H1 (cell line): ENCODE results near the gene TMEM39B. TPM values are rescaled to one million over a fixed set of nuclear protein-coding genes. Genes with fewer than 3 reads are reported as not detected.

Source experiments
- ATF3 ChIP-seq: IDR thresholded peaks from 2 replicates; pipeline ENCODE4 v1.6.1; 2011; ENCODE audit warnings: low read depth, mild to moderate bottlenecking, low read length; ENCODE audit not compliant: insufficient read depth
- CTCF ChIP-seq, 3 experiments: IDR thresholded peaks; 1 replicate in 2 of 3; 2 replicates in 1 of 3; pipeline versions ENCODE4 v1.5.1 to v1.6.1; 2011; ENCODE audit warnings: low read length in 3 of 3, mild to moderate bottlenecking in 3 of 3, inconsistent platforms in 2 of 3, low read depth in 1 of 3, moderate library complexity in 1 of 3; ENCODE audit not compliant: insufficient read depth in 1 of 3; ENCODE audit errors: control extremely low read depth in 1 of 3
- HDAC6 ChIP-seq: IDR thresholded peaks from one replicate; pipeline ENCODE4 v1.7.1; 2012; ENCODE audit warnings: low read depth, mild to moderate bottlenecking, inconsistent platforms, low read length, moderate library complexity
- KDM1A ChIP-seq: fragments of 200-600, 300-600 bp; sonication (generic); IDR thresholded peaks from 2 replicates; pipeline ENCODE4 v1.7.1; 2016; ENCODE audit warnings: mild to moderate bottlenecking, low read length, borderline replicate concordance
- KDM4A ChIP-seq: IDR thresholded peaks from one replicate; pipeline ENCODE4 v1.7.1; 2012; ENCODE audit warnings: low read depth, mild to moderate bottlenecking, moderate library complexity, low read length, inconsistent platforms; ENCODE audit not compliant: severe bottlenecking
- RBBP5 ChIP-seq: IDR thresholded peaks from 2 replicates; pipeline ENCODE4 v1.7.1; 2012; ENCODE audit warnings: low read depth, mild to moderate bottlenecking, inconsistent platforms, low read length, moderate library complexity, borderline replicate concordance
- TAF1 ChIP-seq: IDR thresholded peaks from 2 replicates; pipeline ENCODE4 v1.6.1; 2011; ENCODE audit warnings: mild to moderate bottlenecking, low read depth, low read length
- TAF7 ChIP-seq: optimal IDR thresholded peaks from 2 replicates; pipeline ENCODE3; 2011; ENCODE audit warnings: low read depth, mild to moderate bottlenecking, inconsistent platforms, low read length, moderate library complexity, borderline replicate concordance
- YY1 ChIP-seq: IDR thresholded peaks from 2 replicates; pipeline ENCODE4 v1.6.1; 2011; ENCODE audit warnings: low read depth, mild to moderate bottlenecking, low read length
- polyA plus RNA-seq, 7 experiments: library from polyadenylated mRNA; depleted of rRNA in 3 of 7; stranded (reverse) in 5 of 7; unstranded in 2 of 7; fragments of >200 nt in 5 of 7; fragments of 200-250 nt in 2 of 7; gene quantifications; 1 replicate in 5 of 7; 2 replicates in 1 of 7; 4 replicates in 1 of 7; pipeline versions ENCODE4 v1.2.1 to v1.2.3, GENCODE V29; 2011 to 2013; ENCODE audit warnings: missing spikeins in 2 of 7, mixed read lengths in 2 of 7
- total RNA-seq: library from RNA; stranded (reverse); fragmentation: NEBNext Ultra II Directional; extraction: Animal tissue kit (Norgen Biotek cat#: 25700); gene quantifications from 2 replicates; pipeline ENCODE4 v1.2.1, GENCODE V29; 2021

The TMEM39B gene
- total and polyA plus RNA-seq, 2 of the 8 experiments (the other 6 are each of a cell fraction or from before 2014, with no cell fraction given): 25.3 to 32.7 TPM

- TF ChIP-seq CTCF (IDR thresholded peaks at IDR 0.05; ENCODE audit: control extremely low read depth in 1 of 3, insufficient read depth in 1 of 3, low read depth in 1 of 3, low read length in 3 of 3): no peak
- TF ChIP-seq ATF3: no peak
- no peak for TF ChIP-seq TAF7
- TF ChIP-seq KDM4A: no peak
- TF ChIP-seq HDAC6: no peak
- no peak for TF ChIP-seq RBBP5
- TF ChIP-seq KDM1A: no peak
- TF ChIP-seq TAF1: no peak
- TF ChIP-seq YY1: no peak
These were observed 18.4 kb downstream of the TMEM39B start (continued) for GRCh38 chr1:32091176-32091575.
